Right lung (tissue), 10 donors: ENCODE measurements around the gene TMEM150C. TPM values are rescaled to one million over a fixed set of nuclear protein-coding genes. Genes with fewer than 3 reads are reported as not detected.

Experiments used
- DNase-seq, 2 donors: peaks; one replicate each; pipeline ENCODE4 v3.0.0-alpha.2; 2013
- long read RNA-seq, 8 donors: transcript quantifications; one replicate each; lab custom pipeline, GENCODE V29; 2026
- polyA plus RNA-seq, 5 donors: library from polyadenylated mRNA; unstranded; fragments of 120-200 nt; gene quantifications; one replicate each; pipeline versions ENCODE4 v1.2.1 to v1.2.3, GENCODE V29; 2013; ENCODE audit warnings: inconsistent platforms in 1 of 5, low replicate concordance in 1 of 5; ENCODE audit not compliant: insufficient read length in 5 of 5, insufficient read depth in 1 of 5

Gene TMEM150C
- 10 to 100 TPM; 14.5 to 18.2 (median 15.4) TPM for polyA plus RNA-seq
- long read RNA-seq, donor 1, transcript TMEM150C-201 (8 exons, 1,990 nt) = major isoform, 5 of 6 reads
- long read RNA-seq, donor 1, partial matches to known transcripts = 0 of 6 reads
- long read RNA-seq, donor 1, other reads (novel, unspliced or antisense) = 0 of 6 reads
- long read RNA-seq, donor 2 = 0 reads
- long read RNA-seq, donor 3, partial matches to known transcripts = 0 of 1 reads
- long read RNA-seq, donor 3, other reads (novel, unspliced or antisense) = 0 of 1 reads
- long read RNA-seq, donor 4, partial matches to known transcripts = 0 of 1 reads
- long read RNA-seq, donor 4, other reads (novel, unspliced or antisense) = 0 of 1 reads
- long read RNA-seq, donor 5, partial matches to known transcripts = 0 of 2 reads
- long read RNA-seq, donor 5, other reads (novel, unspliced or antisense) = 0 of 2 reads
- long read RNA-seq, donor 6, partial matches to known transcripts = 0 of 3 reads
- long read RNA-seq, donor 6, other reads (novel, unspliced or antisense) = 0 of 3 reads
- long read RNA-seq, donor 7, transcript TMEM150C-201 (8 exons, 1,990 nt) = major isoform, 5 of 6 reads
- long read RNA-seq, donor 7, partial matches to known transcripts = 0 of 6 reads
- long read RNA-seq, donor 7, other reads (novel, unspliced or antisense) = 0 of 6 reads
- long read RNA-seq, donor 8, partial matches to known transcripts = 0 of 1 reads
- long read RNA-seq, donor 8, other reads (novel, unspliced or antisense) = 0 of 1 reads

DNA sequence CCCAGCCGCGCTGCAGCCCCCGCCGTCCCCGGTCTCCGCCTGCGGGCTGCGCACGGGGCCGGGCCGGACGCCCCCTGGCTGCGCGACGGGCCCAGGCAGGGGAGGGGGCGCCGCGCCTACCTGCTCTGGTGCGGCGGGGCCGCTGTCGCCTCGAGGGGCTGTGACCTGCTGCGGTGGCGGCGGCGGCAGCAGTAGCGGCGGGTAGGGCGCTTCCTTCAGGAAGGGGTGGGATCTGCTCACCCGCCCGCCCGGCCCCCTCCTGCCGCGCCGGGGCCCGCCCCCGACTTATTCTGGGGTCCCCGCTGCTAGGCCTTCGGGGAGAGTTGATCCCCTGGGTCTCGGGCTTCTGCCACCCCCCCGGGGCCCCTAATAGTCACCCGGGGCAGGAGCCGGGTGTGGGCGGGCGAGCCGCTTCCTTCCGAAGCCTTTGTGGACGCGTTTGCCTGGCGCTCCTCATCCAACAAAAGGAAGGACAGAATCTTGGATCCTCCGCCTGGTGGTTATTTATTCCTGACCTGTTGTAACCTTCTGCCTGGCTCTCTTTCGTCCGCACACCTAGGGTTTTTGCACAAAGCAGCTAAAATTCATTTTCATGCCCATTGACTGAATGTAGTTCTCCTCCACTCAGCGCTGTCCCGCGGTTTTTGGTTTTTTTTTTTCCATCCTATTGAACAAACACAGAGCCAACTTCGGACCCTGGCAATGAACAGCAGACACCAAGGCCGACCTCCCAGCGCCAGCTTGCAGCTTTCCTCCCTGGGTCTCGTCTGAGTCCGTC, at the start of gene TMEM150C:
Gene TMEM150C, minus strand, starts transcription at position 203 of the 778 bp plus-strand sequence. CDS start 57,331 bp downstream, outside the sequence.
- DNase-seq = no peak

DNA sequence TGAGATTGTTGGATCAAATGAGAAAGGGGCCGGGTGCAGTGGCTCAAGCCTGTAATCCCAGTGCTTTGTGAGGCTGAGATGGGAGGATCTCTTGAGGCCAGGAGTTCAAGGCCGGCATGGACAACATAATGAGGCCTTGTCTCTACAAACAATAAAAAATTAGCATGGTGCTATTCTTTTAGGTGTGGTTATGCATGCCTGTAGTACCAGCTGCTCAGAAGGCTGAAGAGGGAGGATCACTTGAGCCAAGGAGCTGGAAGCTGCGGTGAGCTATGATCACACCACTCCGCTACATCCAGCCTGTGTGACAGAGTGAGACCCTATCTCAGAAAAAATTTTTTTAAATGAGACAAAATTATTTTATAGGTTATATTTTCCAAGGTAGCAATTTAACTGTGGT, 49.7 kb upstream of the TMEM150C start:
- no peak for DNase-seq

DNA sequence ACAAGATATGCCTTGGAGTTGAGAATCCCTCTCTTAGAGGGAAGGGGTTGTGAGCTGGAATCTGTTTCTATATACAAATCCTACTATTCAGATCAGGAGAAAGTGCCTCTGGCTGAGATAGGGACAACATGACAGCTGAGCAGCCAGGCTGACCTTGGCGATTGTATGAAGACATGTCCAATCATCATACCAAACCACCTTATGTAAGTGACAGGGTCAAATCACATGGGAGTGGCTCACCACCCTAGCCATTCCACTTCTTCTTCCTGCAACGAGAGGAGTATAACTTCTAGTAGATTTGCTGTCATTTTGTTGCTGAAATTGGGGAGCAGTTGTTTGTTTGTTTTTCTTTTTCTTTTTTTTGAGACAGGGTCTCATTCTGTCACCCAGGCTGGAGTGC, 48.3 kb upstream of the TMEM150C start:
- DNase-seq = no peak

DNA sequence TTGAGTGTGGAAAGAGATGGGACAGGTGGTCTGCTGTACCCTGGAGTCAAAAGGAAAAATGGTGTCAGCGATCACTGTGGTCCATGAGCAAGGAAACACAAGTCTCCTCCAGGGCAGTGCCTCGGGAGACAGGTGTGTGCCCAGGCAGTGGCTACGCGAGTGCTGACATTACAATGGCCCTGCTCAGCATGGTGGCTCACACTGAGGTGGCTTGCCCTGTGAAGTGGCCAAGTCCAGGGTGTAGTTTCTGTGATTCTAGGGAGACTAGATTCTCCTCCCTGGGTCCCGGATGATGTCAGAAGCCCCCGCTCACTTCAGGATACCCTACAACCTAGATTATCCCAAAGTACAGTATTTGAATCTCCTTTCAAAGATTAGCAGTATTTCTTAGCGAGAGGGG, 44.8 kb upstream of the TMEM150C start:
- no peak for DNase-seq

DNA sequence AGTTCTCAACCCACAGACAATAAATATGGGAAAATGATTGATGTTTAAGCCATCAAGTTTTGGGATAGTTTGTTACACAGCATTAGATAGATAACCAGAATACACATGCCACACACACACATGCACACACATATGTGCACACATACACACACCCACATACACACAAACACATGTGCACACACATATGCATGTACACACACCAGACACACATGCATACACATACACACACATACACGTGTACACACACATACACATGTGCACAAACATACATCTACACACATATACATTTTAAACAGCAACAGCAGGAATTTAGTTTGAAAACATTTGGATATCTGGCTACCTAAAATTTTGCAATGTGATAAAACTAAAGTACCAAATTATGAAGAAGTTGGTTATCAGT, 42.7 kb upstream of the TMEM150C start:
- no peak for DNase-seq

DNA sequence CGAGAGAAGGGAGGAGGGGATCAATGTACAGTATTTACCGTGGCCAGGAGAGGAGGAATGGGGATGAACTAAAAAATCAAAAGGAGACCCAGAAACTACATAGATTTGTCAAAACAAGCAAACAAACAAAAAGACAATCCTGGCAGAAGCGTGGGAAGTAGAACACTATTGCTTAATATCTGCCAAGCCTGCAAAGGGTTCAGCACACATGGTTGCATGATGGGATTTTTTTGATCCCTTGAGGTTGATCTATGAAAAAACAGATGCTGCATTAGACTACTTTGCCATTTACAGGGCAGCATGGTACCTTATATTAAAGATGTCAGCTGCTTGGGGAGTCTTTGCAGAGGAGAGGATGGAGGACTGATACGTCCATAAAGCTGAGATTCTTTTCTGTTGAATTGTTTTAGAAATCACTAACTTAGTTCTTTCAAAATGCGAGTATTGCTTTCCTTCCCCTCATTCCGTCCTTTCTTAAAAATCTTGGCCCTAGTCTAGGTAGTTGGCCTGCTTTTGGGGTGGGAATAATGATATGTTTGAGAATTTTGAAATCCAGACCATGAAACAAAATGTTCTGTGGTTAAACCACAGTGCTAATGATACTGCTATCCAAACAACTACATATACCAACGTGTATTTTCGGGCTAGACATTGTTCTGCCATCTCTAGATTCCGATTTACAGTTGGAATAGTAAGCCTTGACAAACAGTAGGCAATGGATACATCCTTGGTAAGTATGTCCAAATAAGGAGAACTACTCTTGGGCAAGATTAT, 39.6 kb upstream of the TMEM150C start:
- DNase-seq = no peak

DNA sequence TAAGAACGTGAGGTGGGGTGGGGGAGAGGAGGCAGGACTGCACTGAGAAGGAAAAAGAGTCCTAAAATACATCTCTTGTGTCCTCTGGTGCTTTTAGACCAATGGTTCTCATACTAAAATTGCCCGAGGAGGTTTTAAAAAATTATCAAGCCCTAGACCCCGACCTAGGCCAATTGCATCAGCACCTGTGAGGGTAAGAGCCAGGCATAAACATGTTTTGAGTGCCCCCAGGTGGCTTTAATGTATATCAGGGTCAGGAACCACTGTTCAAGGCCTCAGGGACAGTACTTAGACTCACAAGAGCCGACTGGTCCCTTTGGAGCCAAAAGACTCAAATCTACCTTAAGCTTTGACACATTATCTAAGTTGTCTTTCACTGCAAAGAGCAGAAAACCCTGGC, 37.5 kb upstream of the TMEM150C start:
- no peak for DNase-seq

DNA sequence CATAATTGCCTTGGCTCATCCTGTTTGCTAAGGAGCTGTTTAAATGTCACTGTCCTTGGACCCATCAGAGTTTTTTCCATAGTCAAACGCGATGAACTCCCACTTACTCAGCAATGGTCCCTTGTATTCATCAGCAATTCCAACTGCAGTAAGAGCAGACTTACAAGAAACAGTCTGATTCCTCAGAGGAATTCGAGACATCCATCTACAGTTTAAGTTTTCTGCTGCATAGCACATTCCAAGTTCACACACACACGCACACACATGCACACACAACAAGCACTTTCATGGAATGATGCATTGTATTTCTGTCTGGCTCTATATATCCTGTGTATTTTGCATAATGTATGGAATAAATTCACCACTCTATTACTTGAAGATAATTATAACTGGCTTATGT, 32.7 kb upstream of the TMEM150C start:
- DNase-seq = no peak

DNA sequence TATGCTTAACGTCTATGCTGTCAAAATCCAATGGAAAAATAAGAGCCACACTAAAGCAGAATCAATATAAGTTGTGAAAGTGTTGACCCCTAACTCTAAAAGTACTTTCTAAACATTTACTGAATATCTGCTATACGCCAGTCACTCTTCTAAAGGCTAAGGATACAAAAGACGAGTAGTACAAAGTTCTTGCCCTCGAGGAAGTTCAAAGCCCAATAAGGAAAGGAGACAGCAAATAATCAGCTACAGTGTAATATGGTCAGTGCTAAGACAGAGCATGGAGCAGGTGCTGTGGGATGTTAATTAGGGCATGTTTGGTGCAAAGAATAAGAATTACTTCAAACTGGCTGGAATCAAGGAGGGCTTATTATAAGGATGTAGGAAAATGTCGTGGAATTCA, 31.6 kb upstream of the TMEM150C start:
- no peak for DNase-seq

DNA sequence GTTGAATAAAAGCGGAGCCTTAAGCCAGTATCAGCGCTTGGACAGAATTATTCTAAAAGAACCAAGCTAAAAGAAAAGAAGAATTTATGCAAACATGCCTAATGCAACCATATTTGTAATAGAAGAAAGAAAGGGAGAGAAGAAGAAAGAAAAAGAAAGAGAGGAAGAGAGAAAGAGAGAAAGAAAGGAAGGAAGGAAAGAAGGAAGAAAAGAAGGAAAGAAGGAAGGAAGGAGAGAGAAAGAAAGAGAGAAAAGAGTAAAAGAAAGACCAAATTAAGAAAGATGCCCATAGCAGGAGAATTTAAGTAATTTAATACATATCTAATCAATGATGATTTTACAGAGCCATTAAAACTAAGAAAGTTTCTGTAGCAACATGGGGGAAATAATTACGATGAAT, 30.9 kb upstream of the TMEM150C start:
- no peak for DNase-seq

DNA sequence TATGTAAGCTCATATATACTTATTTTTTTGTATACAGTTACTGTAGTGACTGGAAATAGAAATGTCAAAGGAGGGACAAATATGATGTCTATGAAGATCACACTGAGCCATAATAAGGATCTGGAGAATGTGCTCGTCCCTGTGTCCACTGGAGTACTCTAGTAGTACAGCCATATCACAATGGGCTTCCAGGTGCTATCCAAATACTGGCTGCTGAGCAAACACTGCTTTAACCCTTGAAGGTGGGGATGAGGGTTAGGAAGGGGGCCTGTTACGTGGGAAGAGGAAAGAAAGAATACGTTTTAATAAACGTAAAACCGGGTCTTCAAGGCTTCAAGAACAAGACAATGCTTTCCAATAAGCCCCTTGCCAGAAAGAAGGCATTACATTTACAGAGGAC, 29.8 kb upstream of the TMEM150C start:
- no peak for DNase-seq

DNA sequence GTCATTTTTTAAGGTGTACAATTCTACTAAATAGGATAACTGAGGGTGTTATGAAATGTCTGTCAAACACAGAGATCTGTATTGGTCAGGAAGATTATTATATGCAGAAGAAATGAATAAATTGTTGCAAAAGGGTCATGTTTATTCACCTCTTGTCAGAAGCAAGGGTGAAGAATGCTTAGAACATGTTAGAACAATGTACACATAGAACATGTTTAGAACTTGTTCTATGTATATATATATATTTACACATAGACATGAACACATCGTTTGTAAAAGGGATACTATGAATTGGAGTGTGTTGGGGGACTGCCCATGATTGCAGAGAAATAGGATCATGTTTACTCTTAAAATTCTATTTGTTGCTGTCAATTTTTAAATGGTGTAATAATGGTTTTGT, 28.0 kb upstream of the TMEM150C start:
- no peak for DNase-seq

DNA sequence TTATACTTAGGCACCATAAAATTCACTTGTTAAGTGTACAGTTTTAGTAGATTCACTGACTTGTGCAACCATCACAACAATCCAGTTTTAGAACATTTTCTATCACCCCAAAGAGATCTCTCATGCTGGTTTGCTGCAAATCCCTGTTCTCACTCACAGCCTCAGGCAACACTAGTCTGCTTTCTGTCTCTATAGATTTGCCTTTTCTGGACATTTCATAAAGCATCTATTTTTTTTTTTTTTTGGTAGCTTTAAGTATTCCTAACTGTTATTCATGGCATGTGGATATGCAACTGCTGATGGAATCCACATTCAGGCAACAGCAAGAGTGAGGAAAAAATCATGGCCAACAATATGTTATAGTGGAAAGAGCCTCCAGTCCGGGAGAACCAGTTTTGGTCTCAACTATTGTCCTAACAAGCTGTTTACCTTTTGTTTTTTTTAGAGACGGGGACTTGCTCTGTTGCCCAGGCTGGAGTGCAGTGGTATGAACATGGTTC, 27.0 kb upstream of the TMEM150C start:
- DNase-seq = no peak

DNA sequence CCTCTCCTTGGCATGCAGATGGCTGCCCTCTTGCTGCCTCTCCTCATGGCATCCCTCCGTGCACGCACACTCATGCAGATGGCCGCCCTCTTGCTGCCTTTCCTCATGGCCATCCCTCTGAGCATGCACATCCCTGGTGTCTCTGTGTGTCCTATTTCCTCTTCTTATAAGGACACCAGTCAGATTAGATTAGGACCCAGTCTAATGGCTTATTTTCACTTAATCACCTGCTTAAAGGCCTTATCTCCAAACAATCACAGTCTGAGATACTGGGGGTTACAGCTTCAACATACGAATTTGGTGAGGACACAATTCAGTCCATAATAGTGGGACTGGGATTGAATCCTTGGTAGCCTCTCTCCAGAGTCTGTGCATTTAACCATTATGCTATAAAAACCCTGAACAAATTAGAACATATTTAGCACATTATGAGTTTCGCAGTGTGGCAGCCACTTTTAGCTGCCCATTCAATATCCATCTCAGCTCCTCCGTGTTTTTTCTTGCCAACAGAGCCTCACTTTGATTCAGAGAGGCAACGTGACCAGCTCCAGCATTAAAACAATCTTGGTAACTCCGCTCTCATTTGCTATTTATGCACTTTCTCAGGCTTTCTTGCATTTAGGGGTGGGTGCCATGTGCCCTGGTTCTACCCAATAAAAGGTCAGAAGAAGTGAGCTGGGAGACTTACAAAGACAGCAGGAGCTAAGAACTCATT, 26.2 kb upstream of the TMEM150C start:
- DNase-seq = no peak

DNA sequence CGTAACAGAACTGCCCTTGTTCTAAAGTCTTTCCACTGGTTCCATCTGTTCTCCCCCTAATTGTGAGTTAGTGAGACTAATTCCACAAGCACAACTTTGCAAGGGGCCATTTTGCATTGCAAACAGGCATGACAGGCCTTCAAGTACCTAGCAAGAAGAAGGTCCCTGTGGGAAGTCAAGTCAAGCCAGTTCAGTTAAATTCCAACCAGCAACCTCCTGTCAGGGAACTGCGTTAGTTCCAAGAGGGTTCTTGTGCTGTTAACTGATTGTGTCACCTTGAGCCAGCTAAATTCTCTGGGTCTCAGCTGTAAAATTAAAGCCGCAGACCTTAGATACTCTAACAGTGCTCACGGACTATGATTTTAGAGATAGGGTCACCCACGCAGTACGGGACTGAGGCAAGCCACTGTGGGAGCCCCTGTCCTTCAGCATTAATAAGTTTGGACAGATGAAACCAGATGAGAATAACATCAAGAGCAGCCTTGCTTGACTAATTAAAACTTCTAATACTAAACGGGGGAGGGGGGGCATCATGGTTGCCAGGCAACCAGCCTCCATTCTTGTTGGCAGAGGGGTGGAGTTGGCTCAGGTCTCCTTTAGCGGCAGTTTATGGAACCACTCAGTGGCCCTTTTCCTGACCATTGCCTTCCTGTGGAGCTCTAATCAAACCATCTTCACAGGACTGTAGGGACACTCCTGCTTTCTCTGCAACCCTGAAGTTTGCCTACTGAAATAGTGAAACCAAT, 24.1 kb upstream of the TMEM150C start:
- no peak for DNase-seq

DNA sequence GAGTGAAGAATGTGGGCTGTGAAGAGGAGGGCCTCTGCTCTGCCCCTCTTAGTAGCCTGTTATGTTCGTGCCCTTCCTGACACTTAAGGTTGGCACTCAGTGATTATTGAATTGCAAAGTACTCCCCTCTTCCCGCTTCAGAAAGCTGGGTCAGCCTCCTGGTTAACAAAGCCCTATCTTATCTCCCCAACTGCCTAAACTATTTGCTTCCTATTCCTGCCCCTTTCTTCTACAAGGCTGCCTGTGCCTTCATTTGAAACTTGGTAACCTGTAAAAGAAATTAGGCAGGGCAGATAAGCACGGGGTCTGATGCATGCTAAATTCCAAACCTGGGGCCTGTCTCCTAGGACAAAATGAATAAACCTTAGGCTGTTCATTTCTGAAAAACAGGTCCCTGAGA, 23.1 kb upstream of the TMEM150C start:
- DNase-seq = no peak

DNA sequence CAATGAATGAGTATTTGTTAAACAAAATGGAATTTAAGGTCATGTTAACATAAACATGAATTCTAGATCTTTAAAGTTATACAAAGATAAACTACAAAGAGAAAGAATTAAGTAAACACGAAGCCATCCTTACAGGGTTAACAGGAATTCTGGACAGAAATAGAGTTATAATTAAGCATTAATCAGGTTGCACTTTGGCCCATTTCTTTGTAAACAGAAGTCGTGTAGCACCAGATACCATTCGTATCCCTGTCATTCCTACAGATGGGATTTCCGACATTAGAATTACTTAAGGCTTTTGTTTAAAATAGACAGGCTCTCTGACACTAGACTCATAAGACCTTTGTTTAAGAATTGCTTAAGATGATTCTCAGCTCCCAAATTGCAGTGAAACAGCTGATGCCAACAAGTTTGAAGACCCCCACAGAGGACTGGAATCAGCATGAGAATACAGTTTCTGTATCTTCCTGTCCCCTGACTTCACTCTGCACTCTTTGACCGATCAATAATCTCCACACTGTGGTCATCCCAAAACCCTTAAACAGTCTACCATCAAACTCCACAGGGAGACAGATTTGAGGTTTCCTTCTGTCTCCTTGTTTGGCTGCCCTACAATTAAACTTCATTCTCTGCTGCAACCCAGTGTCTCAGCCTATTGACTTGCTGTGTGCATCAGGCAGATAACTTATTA, 22.3 kb upstream of the TMEM150C start:
- DNase-seq = no peak

DNA sequence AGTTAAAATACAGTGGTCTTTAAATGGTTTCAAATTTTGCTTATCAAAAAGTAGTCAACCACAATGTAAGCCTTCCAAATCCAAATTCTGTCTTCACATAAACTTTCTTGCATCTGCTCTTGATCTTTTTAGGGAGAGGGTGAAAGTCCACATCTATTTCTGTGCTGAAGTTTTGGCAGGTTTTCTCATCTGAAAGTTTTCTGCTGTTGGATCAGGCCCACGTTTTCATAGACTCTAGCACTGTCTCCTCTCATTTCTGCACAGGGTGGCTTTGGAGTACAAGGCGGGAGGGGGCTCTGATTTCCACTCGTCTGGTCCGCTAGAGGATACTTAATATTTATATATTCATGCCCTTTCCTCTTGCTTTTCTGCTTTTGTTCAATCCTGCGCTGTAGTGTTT, 18.1 kb upstream of the TMEM150C start:
- no peak for DNase-seq

DNA sequence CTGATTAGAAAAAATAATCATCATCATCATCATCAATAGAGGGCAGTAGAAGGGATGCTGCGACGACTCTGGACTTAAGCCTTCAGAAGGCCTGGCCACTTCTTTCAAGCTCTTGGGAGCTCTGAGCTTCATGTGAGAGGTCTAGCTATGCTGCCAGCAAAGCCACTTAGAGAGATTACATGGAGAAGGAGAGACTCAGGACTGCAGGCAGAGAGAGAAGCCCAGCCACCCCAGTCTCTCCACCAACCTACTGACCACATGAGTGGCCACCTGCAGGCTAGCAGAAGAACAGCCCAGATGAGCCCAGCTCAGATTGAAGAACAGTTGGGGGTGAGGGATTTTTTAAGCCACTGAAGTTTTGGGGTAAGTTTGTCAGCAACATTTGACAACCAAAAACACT, 17.1 kb upstream of the TMEM150C start:
- DNase-seq = no peak
